ENCODE measurements around the gene PPFIA4. TPM values are rescaled to one million over a fixed set of nuclear protein-coding genes. Genes with fewer than 3 reads are reported as not detected.

PPFIA4 gene
- total RNA-seq, 1 experiment from 2014 or later, result 10.8 TPM

DNA sequence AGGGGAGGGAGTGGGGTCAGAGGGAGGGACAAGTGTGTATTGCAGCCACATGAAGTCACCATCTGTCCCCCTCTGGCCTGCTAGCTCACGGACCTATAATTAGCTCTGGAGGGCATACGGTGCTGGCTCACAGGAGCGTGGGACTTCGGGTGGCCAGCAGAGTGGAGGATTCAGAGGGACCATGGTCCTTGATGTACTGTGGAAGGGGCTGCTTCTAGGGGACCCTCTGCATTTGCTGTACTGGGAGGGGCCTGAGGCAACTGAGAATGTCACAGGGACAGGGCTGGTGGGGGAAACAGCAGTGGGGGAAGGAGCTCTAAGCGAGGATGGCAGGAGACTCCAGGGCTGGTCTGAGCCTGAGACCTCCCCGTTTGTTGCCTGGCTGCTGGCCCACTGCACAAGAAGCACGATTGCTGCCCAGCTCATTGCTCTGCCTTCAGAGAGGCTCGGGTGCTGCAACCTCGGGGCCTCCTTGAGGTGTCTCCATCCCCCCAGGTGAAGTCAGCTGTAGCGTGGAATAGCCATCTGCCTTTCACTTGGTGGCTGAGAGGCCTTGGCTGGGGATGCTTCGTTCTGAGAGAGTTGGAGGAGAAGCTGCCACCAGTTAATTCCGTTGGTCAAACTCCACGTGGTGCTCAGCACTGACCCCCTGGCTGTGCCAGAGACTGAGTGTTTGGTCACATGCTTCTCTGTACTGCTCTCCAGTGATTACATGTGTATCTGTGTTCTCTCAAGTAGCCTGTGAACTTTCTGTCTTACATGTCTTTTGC, 2.7 kb downstream of the PPFIA4 start:
- BruUV-seq (replicated peaks), result no TSS peak
- CTCF ChIA-PET, result interaction anchor here (1.0 to 5.8 kb wide), 2 partner anchors 10 to 240 kb away, joined by 3 to 51 read pairs; no protein-coding TSS in a partner anchor
- Histone ChIP-seq H3K4me1 (ENCODE audit: control insufficient read depth in 1 of 2, insufficient read depth in 2 of 2, low read length in 2 of 2) (peaks cover 4 to 15% of the 10 kb centered on the region in 2 experiments; a peak in 2 of 4 replicates), H2AFZ (ENCODE audit: low read depth, low read length, poor library complexity, severe bottlenecking) (no peak overlapping the region), H3K4me3 (replicated peaks in 1 of 2; ENCODE audit: low read depth in 1 of 2, low read length in 2 of 2) (no peak overlapping the region), H3K79me2 (ENCODE audit: insufficient read depth, low read length) (no peaks in the 10 kb centered on the region), H3K9ac (ENCODE audit: low read length) (no peak overlapping the region), H3K27ac (ENCODE audit: low read depth, low read length) (no peak overlapping the region), H3K9me3 (ENCODE audit: control insufficient read depth in 1 of 2, insufficient read depth in 1 of 2, low read depth in 1 of 2, low read length in 2 of 2) (no peaks in the 10 kb centered on the region), H3K36me3 (ENCODE audit: control insufficient read depth in 1 of 2, insufficient read depth in 2 of 2, low read length in 2 of 2) (peaks cover 5 to 6% of the 10 kb centered on the region in 2 experiments; a peak in 2 of 4 replicates), H3K9me2 (ENCODE audit: insufficient read depth) (no peaks in the 10 kb centered on the region), H3K4me2 (ENCODE audit: low read length) (no peak overlapping the region), H3K27me3 (ENCODE audit: insufficient read depth, low read length) (no peaks in the 10 kb centered on the region), H4K20me1 (ENCODE audit: insufficient read depth) (no peaks in the 10 kb centered on the region)
- no peak for TF ChIP-seq EZH2phosphoT487 (IDR thresholded peaks at IDR 0.05; ENCODE audit: borderline replicate concordance)
- TF ChIP-seq, protein P1, sequence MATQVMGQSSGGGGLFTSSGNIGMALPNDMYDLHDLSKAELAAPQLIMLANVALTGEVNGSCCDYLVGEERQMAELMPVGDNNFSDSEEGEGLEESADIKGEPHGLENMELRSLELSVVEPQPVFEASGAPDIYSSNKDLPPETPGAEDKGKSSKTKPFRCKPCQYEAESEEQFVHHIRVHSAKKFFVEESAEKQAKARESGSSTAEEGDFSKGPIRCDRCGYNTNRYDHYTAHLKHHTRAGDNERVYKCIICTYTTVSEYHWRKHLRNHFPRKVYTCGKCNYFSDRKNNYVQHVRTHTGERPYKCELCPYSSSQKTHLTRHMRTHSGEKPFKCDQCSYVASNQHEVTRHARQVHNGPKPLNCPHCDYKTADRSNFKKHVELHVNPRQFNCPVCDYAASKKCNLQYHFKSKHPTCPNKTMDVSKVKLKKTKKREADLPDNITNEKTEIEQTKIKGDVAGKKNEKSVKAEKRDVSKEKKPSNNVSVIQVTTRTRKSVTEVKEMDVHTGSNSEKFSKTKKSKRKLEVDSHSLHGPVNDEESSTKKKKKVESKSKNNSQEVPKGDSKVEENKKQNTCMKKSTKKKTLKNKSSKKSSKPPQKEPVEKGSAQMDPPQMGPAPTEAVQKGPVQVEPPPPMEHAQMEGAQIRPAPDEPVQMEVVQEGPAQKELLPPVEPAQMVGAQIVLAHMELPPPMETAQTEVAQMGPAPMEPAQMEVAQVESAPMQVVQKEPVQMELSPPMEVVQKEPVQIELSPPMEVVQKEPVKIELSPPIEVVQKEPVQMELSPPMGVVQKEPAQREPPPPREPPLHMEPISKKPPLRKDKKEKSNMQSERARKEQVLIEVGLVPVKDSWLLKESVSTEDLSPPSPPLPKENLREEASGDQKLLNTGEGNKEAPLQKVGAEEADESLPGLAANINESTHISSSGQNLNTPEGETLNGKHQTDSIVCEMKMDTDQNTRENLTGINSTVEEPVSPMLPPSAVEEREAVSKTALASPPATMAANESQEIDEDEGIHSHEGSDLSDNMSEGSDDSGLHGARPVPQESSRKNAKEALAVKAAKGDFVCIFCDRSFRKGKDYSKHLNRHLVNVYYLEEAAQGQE (IDR thresholded peaks at IDR 0.05; ENCODE audit: low read depth), result no peak
- TF ChIP-seq CEBPB (IDR thresholded peaks at IDR 0.05; ENCODE audit: low read depth), result no peak
- TF ChIP-seq, protein P2, sequence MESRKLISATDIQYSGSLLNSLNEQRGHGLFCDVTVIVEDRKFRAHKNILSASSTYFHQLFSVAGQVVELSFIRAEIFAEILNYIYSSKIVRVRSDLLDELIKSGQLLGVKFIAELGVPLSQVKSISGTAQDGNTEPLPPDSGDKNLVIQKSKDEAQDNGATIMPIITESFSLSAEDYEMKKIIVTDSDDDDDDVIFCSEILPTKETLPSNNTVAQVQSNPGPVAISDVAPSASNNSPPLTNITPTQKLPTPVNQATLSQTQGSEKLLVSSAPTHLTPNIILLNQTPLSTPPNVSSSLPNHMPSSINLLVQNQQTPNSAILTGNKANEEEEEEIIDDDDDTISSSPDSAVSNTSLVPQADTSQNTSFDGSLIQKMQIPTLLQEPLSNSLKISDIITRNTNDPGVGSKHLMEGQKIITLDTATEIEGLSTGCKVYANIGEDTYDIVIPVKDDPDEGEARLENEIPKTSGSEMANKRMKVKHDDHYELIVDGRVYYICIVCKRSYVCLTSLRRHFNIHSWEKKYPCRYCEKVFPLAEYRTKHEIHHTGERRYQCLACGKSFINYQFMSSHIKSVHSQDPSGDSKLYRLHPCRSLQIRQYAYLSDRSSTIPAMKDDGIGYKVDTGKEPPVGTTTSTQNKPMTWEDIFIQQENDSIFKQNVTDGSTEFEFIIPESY (IDR thresholded peaks at IDR 0.05; ENCODE audit: extremely low read depth, insufficient replicate concordance, low read length), result no peak
- TF ChIP-seq ZNF274 (IDR thresholded peaks at IDR 0.05; ENCODE audit: low read depth, low read length), result no peak
- TF ChIP-seq JUND (IDR thresholded peaks at IDR 0.05), result no peak
- no peak for TF ChIP-seq SIN3A (IDR thresholded peaks at IDR 0.05; ENCODE audit: low read depth)
- TF ChIP-seq SRF (IDR thresholded peaks at IDR 0.05; ENCODE audit: low read depth), result no peak
- no peak for TF ChIP-seq ELF1 (IDR thresholded peaks at IDR 0.05; ENCODE audit: borderline replicate concordance, low read depth)
- RAD21 ChIA-PET (ENCODE audit: low non-redundant PET in 1 of 2, low total read pairs in 2 of 2, uncharacterized antibody in 2 of 2, unreplicated experiment in 2 of 2), result no interaction called here
- intact Hi-C loops (cut with micrococcal nuclease), result no loop called here
- POLR2A ChIA-PET, result no interaction called here
- no peak for DNase-seq (ENCODE audit: low read depth, low spot score)
- no peak for ATAC-seq

All from HCT116 (cell line).